CD14-positive monocyte (primary cell): ENCODE data around the gene ARHGAP11A. TPM values are rescaled to one million over a fixed set of nuclear protein-coding genes. Genes with fewer than 3 reads are reported as not detected.

Experiments used
- DNase-seq, 3 donors: peaks; one replicate each; pipeline ENCODE4 v3.0.0-alpha.2; 2011 to 2022
- H2AFZ ChIP-seq: 2 replicates; pipeline ENCODE4 v1.6.0; 2012; ENCODE audit warnings: mild to moderate bottlenecking, low read depth, low read length, inconsistent platforms; ENCODE audit not compliant: insufficient read depth, poor library complexity, severe bottlenecking
- H3K27ac ChIP-seq, 2 donors: 1 replicate in 1 of 2; 2 replicates in 1 of 2; pipeline ENCODE4 v1.5.1; 2012 to 2013; ENCODE audit warnings: low read length in 2 of 2, control low read depth in 1 of 2, inconsistent platforms in 1 of 2, low read depth in 1 of 2, mild to moderate bottlenecking in 1 of 2
- H3K27me3 ChIP-seq, 2 donors: one replicate each; pipeline versions ENCODE4 v1.6.0 to v1.6.1; 2011 to 2013; ENCODE audit warnings: low read length in 2 of 2; ENCODE audit not compliant: control insufficient read depth in 2 of 2, insufficient read depth in 2 of 2
- H3K36me3 ChIP-seq, 2 donors: replicated peaks in 1 of 2; 1 replicate in 1 of 2; 2 replicates in 1 of 2; pipeline versions ENCODE4 v1.5.1 to v1.6.1; 2012 to 2013; ENCODE audit warnings: low read length in 2 of 2, control low read depth in 1 of 2, inconsistent platforms in 1 of 2, mild to moderate bottlenecking in 1 of 2; ENCODE audit not compliant: insufficient read depth in 2 of 2, control insufficient read depth in 1 of 2
- H3K4me1 ChIP-seq, 2 donors: 1 replicate in 1 of 2; 2 replicates in 1 of 2; pipeline versions ENCODE4 v1.5.1 to v1.6.1; 2012 to 2013; ENCODE audit warnings: low read length in 2 of 2, control low read depth in 1 of 2, inconsistent platforms in 1 of 2, mild to moderate bottlenecking in 1 of 2, moderate library complexity in 1 of 2; ENCODE audit not compliant: insufficient read depth in 2 of 2, control insufficient read depth in 1 of 2
- H3K4me2 ChIP-seq: replicated peaks from 2 replicates; pipeline ENCODE3; 2012; ENCODE audit warnings: low read length, moderate library complexity, mild to moderate bottlenecking; ENCODE audit not compliant: poor library complexity, severe bottlenecking; ENCODE audit errors: extremely low read depth
- H3K4me3 ChIP-seq, 3 experiments: fragments of 200-600 bp in 1 of 3; sonication (generic) in 1 of 3; replicated peaks in 1 of 3; 1 replicate in 2 of 3; 2 replicates in 1 of 3; pipeline ENCODE4 v1.5.1; 2011 to 2013; ENCODE audit warnings: low read length in 3 of 3, mild to moderate bottlenecking in 3 of 3, control low read depth in 2 of 3, low read depth in 2 of 3, inconsistent platforms in 1 of 3, moderate library complexity in 1 of 3
- H3K79me2 ChIP-seq: 2 replicates; pipeline ENCODE4 v1.6.0; 2012; ENCODE audit warnings: mild to moderate bottlenecking, control low read depth, inconsistent platforms, low read length, moderate library complexity; ENCODE audit not compliant: insufficient read depth
- H3K9ac ChIP-seq: 2 replicates; pipeline ENCODE4 v1.6.0; 2017; ENCODE audit warnings: low read length, mild to moderate bottlenecking; ENCODE audit not compliant: insufficient read depth, poor library complexity, severe bottlenecking
- H3K9me3 ChIP-seq, 2 donors: replicated peaks in 1 of 2; 1 replicate in 1 of 2; 2 replicates in 1 of 2; pipeline versions ENCODE4 v1.5.1 to v1.6.1; 2012 to 2013; ENCODE audit warnings: low read length in 2 of 2, control low read depth in 1 of 2; ENCODE audit not compliant: control insufficient read depth in 1 of 2, insufficient read depth in 1 of 2
- H4K20me1 ChIP-seq: 2 replicates; pipeline ENCODE4 v1.6.0; 2012; ENCODE audit warnings: mild to moderate bottlenecking, low read length, control low read depth, moderate library complexity; ENCODE audit not compliant: insufficient read depth
- H3K27ac Mint-ChIP-seq, 7 donors: one replicate each; pipeline ENCODE4 v1.8.0; 2020; ENCODE audit warnings: mild to moderate bottlenecking in 7 of 7, mixed read lengths in 7 of 7, moderate library complexity in 6 of 7, inconsistent platforms in 2 of 7
- H3K27me3 Mint-ChIP-seq, 3 donors: one replicate each; pipeline ENCODE4 v1.8.0; 2021 to 2022; ENCODE audit warnings: low read depth in 3 of 3, mild to moderate bottlenecking in 3 of 3, mixed read lengths in 3 of 3, moderate library complexity in 3 of 3, inconsistent platforms in 1 of 3
- H3K36me3 Mint-ChIP-seq, 2 donors: one replicate each; pipeline ENCODE4 v1.8.0; 2020; ENCODE audit warnings: mixed read lengths in 2 of 2, inconsistent platforms in 1 of 2, mild to moderate bottlenecking in 1 of 2
- H3K4me1 Mint-ChIP-seq: one replicate; pipeline ENCODE4 v1.8.0; 2020; ENCODE audit warnings: mild to moderate bottlenecking, mixed read lengths
- H3K4me3 Mint-ChIP-seq, 2 donors: one replicate each; pipeline ENCODE4 v1.8.0; 2020; ENCODE audit warnings: mild to moderate bottlenecking in 2 of 2, mixed read lengths in 2 of 2, moderate library complexity in 1 of 2
- H3K9me3 Mint-ChIP-seq, 7 donors: one replicate each; pipeline ENCODE4 v1.8.0; 2020 to 2022; ENCODE audit warnings: mixed read lengths in 7 of 7, mild to moderate bottlenecking in 6 of 7, moderate library complexity in 6 of 7, inconsistent platforms in 2 of 7
- CTCF ChIP-seq: fragments of 200-600 bp; IDR thresholded peaks from one replicate; pipeline ENCODE4 v1.8.0; 2022; ENCODE audit warnings: antibody characterized with exemption, mild to moderate bottlenecking
- WGBS: methylation state at CpG from one replicate; pipeline ENCODE4 v1.1.5; 2013; ENCODE audit warnings: missing lambda C conversion rate; ENCODE audit not compliant: insufficient coverage; 5-methylcytosine and 5-hydroxymethylcytosine counted together
- intact Hi-C, 2 donors: fragments of 100-400 bp; cut with micrococcal nuclease; formaldehyde crosslinking; loops; one replicate each; pipeline versions ENCODE4 v1.15.0 to v1.15.1; 2023
- polyA plus RNA-seq, 3 donors: library from polyadenylated mRNA; depleted of rRNA in 1 of 3; unstranded in 2 of 3; stranded (reverse) in 1 of 3; fragments of 300-500 nt in 2 of 3; fragments of >200 nt in 1 of 3; fragmentation: Illumina TruSeq in 2 of 3; gene quantifications; 1 replicate in 2 of 3; 2 replicates in 1 of 3; pipeline ENCODE4 v1.2.3, GENCODE V29; 2012 to 2021

Gene ARHGAP11A
- polyA plus RNA-seq, 3 donors: 0.91 to 1.6 (median 1.4) TPM

GRCh38 chr15:32649342-32649741 is 34.0 kb downstream of the ARHGAP11A start:
- Histone ChIP-seq H3K27ac (no peak overlapping the region), H3K36me3 (peaks cover 7 to 61% of the 10 kb centered on the region in 2 donors), H3K79me2 (no peaks in the 10 kb centered on the region), H4K20me1 (no peaks in the 10 kb centered on the region), H3K27me3 (no peaks in the 10 kb centered on the region), H3K4me2 (no peak overlapping the region), H3K9ac (no peak overlapping the region), H3K9me3 (no peaks in the 10 kb centered on the region), H2AFZ (no peak overlapping the region), H3K4me1 (no peaks in the 10 kb centered on the region), H3K4me3 (no peak overlapping the region)
- peaks cover 45 to 65% of the 10 kb centered on the region in 2 donors for H3K36me3 Mint-ChIP-seq
- intact Hi-C loops: loop anchor here in 1 of 2 donors (10.0 kb wide), 1 partner anchor 55 kb away; no protein-coding TSS in a partner anchor
- 87% methylated on average over 3 of the region's 5 CpGs for WGBS
- H3K27me3 Mint-ChIP-seq: no peaks in the 10 kb centered on the region
- no peak for TF ChIP-seq CTCF
- no peaks in the 10 kb centered on the region for H3K9me3 Mint-ChIP-seq
- no peak overlapping the region for H3K4me3 Mint-ChIP-seq
- no peak for DNase-seq
- H3K4me1 Mint-ChIP-seq: no peaks in the 10 kb centered on the region
- H3K27ac Mint-ChIP-seq: no peak overlapping the region

GRCh38 chr15:32651229-32651837 is 36.0 kb downstream of the ARHGAP11A start:
- H4K20me1 ChIP-seq: no peaks in the 10 kb centered on the region
- no peaks in the 10 kb centered on the region for H3K4me1 ChIP-seq
- no peak overlapping the region for H3K27ac ChIP-seq
- TF ChIP-seq CTCF: peak; percentile 94
- intact Hi-C loops: no loop called here
- peaks cover 45 to 68% of the 10 kb centered on the region in 2 donors for H3K36me3 Mint-ChIP-seq
- no peaks in the 10 kb centered on the region for H3K27me3 Mint-ChIP-seq
- no peaks in the 10 kb centered on the region for H3K4me1 Mint-ChIP-seq
- no peak overlapping the region for H3K4me2 ChIP-seq
- H3K4me3 ChIP-seq: no peak overlapping the region
- no peak overlapping the region for H3K27ac Mint-ChIP-seq
- no peak overlapping the region for H3K4me3 Mint-ChIP-seq
- 53% methylated on average over 4 of the region's 6 CpGs for WGBS
- H2AFZ ChIP-seq: peak overlapping the region; percentile 38
- peaks cover 15 to 68% of the 10 kb centered on the region in 2 donors for H3K36me3 ChIP-seq
- H3K9ac ChIP-seq: no peak overlapping the region
- H3K27me3 ChIP-seq: no peaks in the 10 kb centered on the region
- no peaks in the 10 kb centered on the region for H3K9me3 ChIP-seq
- no peaks in the 10 kb centered on the region for H3K9me3 Mint-ChIP-seq
- peak; percentile 37 to 60 (median 49) for DNase-seq
- no peaks in the 10 kb centered on the region for H3K79me2 ChIP-seq
